HG03103 (cell line): ENCODE data around the gene NALF2.

Experiments
- ATAC-seq: cut with Tn5 transposase; IDR thresholded peaks from one replicate; pipeline ENCODE4 v1.9.1; 2021; ENCODE audit warnings: low read depth; ENCODE audit not compliant: unreplicated experiment

Gene NALF2

GRCh38 chrX:69503782-69504625 lies at the start of gene NALF2:
Gene NALF2, plus strand, starts transcription at chrX:69504326. Its CDS starts 957 bp downstream, at chrX:69505283.
- ATAC-seq: no peak

DNA sequence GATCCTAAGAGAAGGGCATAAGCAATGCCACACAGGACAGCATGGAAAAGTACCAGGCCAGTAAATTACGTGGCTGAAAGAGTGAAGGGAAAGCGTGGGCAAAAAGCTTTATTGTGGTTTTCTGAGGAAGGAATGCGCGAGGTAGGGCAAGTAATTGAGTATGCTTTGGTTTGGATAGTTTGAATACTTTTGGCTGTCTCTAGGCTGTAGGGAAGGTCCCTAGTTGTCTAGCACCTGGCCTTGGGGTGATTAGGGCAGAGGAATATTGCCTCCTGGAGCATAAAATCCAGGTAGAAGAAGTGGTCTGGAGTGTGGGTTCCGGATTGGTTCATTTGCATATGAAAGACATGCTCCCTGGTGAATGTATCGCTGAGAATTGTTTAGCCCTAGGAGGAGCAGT lies 46.4 kb upstream of the NALF2 start:
- ATAC-seq: no peak

GRCh38 chrX:69466546-69466945 lies 37.6 kb upstream of the NALF2 start:
- no peak for ATAC-seq

DNA sequence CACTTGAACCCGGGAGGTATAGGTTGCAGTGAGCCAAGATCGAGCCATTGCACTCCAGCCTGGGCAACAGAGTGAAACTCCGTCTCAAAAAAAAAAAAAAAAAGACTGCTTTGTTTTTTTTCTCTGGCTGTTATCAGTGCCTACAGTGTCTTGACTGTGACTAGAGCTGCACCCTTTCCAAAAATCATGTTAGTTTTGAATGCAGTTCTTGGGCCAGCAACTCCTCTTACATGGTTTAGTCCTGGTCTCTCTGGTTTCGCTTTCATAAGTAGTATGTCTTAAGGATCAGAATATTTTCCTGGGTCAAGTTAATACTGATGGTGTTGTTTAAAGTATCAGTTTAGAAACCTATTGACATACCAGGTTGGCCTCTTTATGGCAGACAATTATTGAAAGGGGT lies 34.2 kb upstream of the NALF2 start:
- no peak for ATAC-seq

- ATAC-seq: no peak
Observed at GRCh38 chrX:69489625-69490024, 14.5 kb upstream of the NALF2 start.

GRCh38 chrX:69493193-69493592 lies 10.9 kb upstream of the NALF2 start:
- ATAC-seq: no peak

DNA sequence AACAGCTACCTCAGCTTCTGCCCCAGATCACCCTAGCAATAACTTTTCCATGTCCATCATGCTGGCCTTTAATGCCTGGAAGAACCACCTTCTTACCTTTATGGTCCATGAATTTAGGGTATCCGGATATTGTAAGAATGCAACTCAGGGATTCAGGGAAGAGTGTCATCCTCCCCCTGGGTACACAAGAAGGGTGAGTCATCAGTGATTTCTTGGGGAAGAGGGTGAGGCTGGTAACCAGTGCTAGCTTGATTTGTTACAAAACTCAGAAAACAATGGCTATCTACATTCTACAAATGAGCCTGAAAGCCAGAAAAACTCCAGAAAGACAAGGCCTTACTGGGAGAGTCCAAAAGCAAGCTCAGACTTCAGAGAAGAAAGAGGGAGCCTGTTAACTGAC lies 10.4 kb upstream of the NALF2 start:
- ATAC-seq: no peak

DNA sequence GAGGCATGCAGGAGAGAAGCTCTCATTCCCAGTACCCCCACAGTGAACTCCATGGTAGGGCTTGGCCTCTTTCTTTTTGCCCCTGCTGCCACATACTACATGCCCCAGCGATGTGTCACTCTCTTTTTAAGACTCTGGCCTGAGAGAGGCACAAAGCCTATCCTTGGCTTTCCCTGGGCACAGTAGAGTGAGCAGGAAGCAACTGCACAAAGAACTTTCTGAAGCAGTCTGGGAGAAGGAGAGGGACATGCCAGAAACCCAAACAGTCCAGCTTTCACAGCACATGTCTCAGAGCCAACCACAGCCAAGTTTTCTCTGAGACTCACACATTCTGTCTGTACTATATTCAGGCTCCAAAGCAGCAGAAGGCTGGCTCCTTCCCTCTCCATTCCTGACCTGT lies 7.9 kb upstream of the NALF2 start:
- no peak for ATAC-seq

GRCh38 chrX:69501429-69501828 lies 2.7 kb upstream of the NALF2 start:
- ATAC-seq: no peak

DNA sequence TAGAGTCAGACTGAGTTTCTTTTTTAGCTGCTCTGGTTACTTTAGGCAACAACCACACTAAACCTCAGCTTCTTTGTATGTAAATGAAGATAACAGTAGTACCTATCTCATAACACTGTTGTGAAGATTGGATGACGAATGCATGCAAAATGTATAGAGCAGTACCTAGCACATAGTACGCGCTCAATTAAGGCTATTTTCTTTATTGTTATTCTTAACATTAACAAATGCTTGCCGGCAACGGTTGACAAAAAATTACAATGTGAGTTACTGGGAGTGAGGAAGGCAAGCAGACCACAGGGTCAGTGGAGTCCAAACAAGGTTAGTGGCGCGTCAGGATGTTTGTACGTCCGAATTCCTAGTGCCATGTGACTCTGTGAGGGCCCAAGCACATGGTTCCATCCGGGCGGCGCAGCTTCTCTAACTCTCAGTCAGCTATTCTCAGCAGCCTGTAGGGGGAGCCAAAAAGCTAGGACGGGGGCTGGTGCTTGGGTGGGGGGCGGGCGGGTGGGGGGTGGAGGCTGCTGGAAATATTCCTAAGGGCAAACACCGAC lies 821 bp upstream of the NALF2 start:
- ATAC-seq: no peak

- no peak for ATAC-seq
Observed at GRCh38 chrX:69504626-69505612, 793 bp downstream of the NALF2 start.

DNA sequence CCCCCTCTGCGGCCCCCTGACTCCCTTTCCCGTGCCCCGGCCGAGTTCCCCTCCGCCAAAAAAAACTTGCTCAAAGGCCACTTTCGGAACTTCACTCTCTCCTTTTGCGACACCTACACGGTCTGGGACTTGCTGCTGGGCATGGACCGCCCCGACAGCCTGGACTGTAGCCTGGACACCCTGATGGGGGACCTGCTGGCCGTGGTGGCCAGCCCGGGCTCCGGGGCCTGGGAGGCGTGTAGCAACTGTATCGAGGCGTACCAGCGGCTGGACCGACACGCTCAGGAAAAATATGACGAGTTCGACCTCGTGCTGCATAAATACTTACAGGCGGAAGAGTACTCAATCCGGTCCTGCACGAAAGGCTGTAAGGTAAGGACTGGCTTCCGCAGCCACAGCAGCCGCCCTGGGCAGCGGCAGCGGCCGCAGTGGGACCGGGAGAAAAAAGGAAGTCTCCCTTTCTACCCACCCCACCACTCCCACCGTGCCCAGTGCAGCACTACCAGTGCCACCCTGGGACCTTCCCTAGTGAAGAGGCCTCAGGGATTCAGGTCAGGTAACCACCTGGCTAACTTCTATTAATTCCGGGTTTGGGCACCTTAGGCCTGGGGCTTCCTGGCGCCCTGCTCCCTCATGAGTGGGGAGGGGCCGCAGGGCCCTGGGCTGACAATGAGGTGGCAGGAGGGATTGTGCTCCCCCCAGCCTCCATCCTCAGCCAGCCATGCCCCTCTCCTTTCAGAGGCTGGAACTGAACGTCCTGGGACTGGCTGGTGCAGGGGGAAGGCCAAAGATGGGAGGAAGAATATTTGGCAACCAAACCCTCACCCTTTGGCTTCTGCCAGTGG lies 1.9 kb downstream of the NALF2 start:
- no peak for ATAC-seq

- ATAC-seq: no peak
Observed at GRCh38 chrX:69506617-69507499, 2.7 kb downstream of the NALF2 start.

GRCh38 chrX:69507500-69507789 lies 3.3 kb downstream of the NALF2 start:
- ATAC-seq: no peak

GRCh38 chrX:69508610-69509009 lies 4.5 kb downstream of the NALF2 start:
- ATAC-seq: no peak

DNA sequence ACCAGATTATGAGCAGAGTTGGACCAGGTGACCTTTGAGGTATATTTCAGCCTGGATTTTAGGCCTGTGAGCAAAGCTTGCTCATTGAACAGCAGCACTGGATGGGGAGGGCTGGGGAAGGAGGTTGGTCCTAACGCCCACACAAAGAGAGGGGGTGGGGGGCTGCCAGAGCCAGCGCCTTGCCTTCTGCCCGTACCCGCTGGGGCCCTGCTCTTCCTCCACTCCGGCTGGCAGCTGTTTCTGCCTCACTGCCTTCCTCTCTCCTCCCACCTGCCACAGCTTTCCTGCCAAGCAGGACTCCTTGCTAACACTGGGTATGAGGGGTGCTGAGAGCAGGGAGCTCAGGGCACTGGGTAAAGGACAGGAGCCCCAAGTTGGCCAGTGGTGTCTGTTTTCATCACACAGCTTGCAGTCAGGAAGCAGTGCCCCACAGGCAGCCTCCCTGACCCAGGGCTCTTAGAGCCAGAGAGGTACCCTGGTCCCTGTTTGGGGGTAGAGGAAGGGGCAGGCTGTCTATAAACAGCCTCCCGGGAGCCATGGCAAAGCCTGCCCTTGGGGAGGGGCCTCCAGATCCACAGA lies 6.1 kb downstream of the NALF2 start:
- no peak for ATAC-seq

GRCh38 chrX:69510914-69511513 lies 6.9 kb downstream of the NALF2 start:
- no peak for ATAC-seq

DNA sequence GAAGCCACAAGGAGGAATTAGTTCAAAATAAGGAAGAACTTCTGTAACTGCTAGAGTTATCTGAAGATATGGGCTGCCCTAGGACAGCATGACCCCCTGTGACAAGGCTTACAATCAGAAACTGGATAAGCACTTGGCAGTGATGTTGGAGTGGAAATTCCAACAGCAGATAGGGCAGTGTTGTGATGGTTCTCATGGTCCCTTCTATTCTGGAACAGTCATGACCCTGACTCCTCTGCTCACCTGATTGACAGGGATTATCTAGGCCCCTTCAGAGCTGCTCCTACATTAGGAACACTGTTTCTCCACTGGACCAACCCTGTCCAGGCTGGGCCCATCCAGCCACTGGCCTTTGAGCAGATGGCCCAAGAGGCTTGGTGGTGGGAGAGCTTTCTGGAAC lies 17.9 kb downstream of the NALF2 start:
- no peak for ATAC-seq

DNA sequence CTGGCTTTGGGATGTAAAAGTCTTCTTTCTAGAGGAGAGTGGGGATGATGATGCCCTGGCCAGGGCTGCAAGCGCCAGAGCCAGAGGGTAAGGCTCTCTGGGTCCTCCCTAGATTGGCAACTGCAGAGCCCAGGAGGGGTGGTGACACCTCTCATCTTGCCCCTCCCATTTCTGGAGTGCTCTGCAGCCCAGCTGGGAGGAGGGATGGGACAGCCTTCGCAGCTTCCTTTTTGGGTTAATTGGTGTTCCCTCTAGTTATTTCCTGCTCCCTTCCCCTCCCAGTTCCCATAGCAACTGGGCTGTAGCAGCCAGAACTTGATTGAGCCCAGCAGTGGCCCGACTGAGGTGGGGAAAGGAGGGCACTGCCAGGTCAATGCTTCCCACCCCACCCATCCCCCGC lies 19.2 kb downstream of the NALF2 start:
- no peak for ATAC-seq
